OCI-LY3 (cell line): Measurements from ENCODE around the gene CISD1.

Experiments used
- H2AFZ ChIP-seq: fragments of 200-600, 300-600 bp; shearing (Covaris generic); 2 replicates; pipeline ENCODE4 v1.6.0; 2014; ENCODE audit warnings: antibody characterized with exemption, low read depth, low read length
- H3K27ac ChIP-seq: fragments of 200-600, 300-600 bp; sonication (generic); 2 replicates; pipeline ENCODE4 v1.5.1; 2014; ENCODE audit warnings: mild to moderate bottlenecking, low read length, moderate library complexity, mixed read lengths
- H3K27me3 ChIP-seq: fragments of 200-600, 300-600 bp; sonication (generic); 2 replicates; pipeline ENCODE4 v1.6.1; 2014; ENCODE audit warnings: low read depth, low read length, mixed read lengths
- H3K36me3 ChIP-seq: fragments of 200-600, 300-600 bp; sonication (generic); replicated peaks from 2 replicates; pipeline ENCODE3; 2014; ENCODE audit warnings: low read depth, low read length, mixed read lengths
- H3K4me1 ChIP-seq: fragments of 300-600, 200-600 bp; sonication (generic); 2 replicates; pipeline ENCODE4 v1.6.1; 2014; ENCODE audit warnings: low read length, mixed read lengths
- H3K4me2 ChIP-seq: fragments of 200-600, 300-600 bp; sonication (generic); 2 replicates; pipeline ENCODE4 v1.6.1; 2014; ENCODE audit warnings: low read length, mixed read lengths
- H3K4me3 ChIP-seq: fragments of 300-600, 200-600 bp; sonication (generic); 2 replicates; pipeline ENCODE4 v1.5.1; 2014; ENCODE audit warnings: antibody characterized with exemption, mild to moderate bottlenecking, low read length, moderate library complexity
- H3K79me2 ChIP-seq: fragments of 300-600, 200-600 bp; shearing (Covaris generic); 2 replicates; pipeline ENCODE4 v1.6.1; 2014; ENCODE audit warnings: mild to moderate bottlenecking, low read length, mixed read lengths
- H3K9ac ChIP-seq: fragments of 300-600, 200-600 bp; shearing (Covaris generic); 2 replicates; pipeline ENCODE4 v1.6.0; 2014; ENCODE audit warnings: mild to moderate bottlenecking, low read length, moderate library complexity
- H3K9me3 ChIP-seq: fragments of 200-600, 300-600 bp; shearing (Covaris generic); 2 replicates; pipeline ENCODE4 v1.6.1; 2014; ENCODE audit warnings: low read length, mixed read lengths; ENCODE audit not compliant: insufficient read depth
- H4K20me1 ChIP-seq: fragments of 200-600, 300-600 bp; sonication (generic); 2 replicates; pipeline ENCODE4 v1.6.1; 2016; ENCODE audit warnings: low read length, mixed read lengths; ENCODE audit not compliant: insufficient read depth
- CTCF ChIP-seq: fragments of 200-600, 300-600 bp; sonication (generic); IDR thresholded peaks from 2 replicates; pipeline ENCODE4 v1.5.1; 2014; ENCODE audit warnings: antibody characterized with exemption, low read length, low read depth
- EZH2phosphoT487 ChIP-seq: fragments of 200-600 bp; shearing (Covaris generic); IDR thresholded peaks from 2 replicates; pipeline ENCODE4 v1.6.1; 2018; ENCODE audit warnings: antibody characterized with exemption, mixed run types, low read depth

CISD1 gene

DNA sequence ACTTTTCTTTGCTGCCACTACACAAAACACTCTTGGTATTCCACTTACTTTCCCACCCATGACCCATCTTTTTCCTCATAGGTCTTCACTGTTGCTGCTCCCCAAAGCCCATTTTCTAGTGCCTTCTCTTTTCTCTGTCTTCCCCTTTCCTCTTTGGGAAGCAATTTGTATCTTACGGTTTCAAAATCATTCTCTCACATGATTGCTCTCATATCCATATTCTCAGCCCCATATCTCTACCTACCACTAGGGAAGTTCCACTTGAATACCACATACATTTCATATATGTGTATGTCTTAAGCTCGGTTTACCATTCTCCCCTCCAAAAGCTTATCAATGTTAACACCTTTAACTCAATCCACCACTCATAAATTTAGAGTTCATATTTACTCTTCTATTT lies 62.7 kb downstream of the CISD1 start:
- TF ChIP-seq EZH2phosphoT487 (no peak), CTCF (no peak)
- no peaks in the 10 kb centered on the region for H4K20me1 ChIP-seq
- H3K9ac ChIP-seq: no peak overlapping the region
- H3K36me3 ChIP-seq: no peaks in the 10 kb centered on the region
- peaks cover 17% of the 10 kb centered on the region for H3K79me2 ChIP-seq
- no peak overlapping the region for H3K27ac ChIP-seq
- H3K4me3 ChIP-seq: no peak overlapping the region
- H3K4me2 ChIP-seq: no peak overlapping the region
- H3K9me3 ChIP-seq: no peaks in the 10 kb centered on the region
- H3K4me1 ChIP-seq: peaks cover 8% of the 10 kb centered on the region
- no peaks in the 10 kb centered on the region for H3K27me3 ChIP-seq
- H2AFZ ChIP-seq: no peak overlapping the region

- H3K4me2 ChIP-seq: peak within 1 kb of the TSS; percentile 93
- H3K27ac ChIP-seq: no peak within 1 kb of the TSS
- no peaks in the 10 kb centered on the region for H3K36me3 ChIP-seq
- H3K4me1 ChIP-seq: peaks cover 8% of the 10 kb centered on the region
- peak within 1 kb of the TSS; percentile 98 for H2AFZ ChIP-seq
- peak within 1 kb of the TSS; percentile 99 for H3K4me3 ChIP-seq
- H3K9ac ChIP-seq: peak within 1 kb of the TSS; percentile 94
- H3K79me2 ChIP-seq: peaks cover 21% of the 10 kb centered on the region
- H3K9me3 ChIP-seq: no peaks in the 10 kb centered on the region
- TF ChIP-seq CTCF (no peak), EZH2phosphoT487 (no peak)
- H4K20me1 ChIP-seq: no peaks in the 10 kb centered on the region
- H3K27me3 ChIP-seq: no peaks in the 10 kb centered on the region
Observed at GRCh38 chr10:58334817-58335305, 65.9 kb downstream of the CISD1 start, which contains the start of gene UBE2D1. TSS of gene UBE2D1 (plus strand) at chr10:58335006. CDS start at chr10:58335202, 196 bp downstream.

GRCh38 chr10:58335306-58336005 lies 66.5 kb downstream of the CISD1 start:
- no peaks in the 10 kb centered on the region for H4K20me1 ChIP-seq
- peak overlapping the region; percentile 93 for H3K4me2 ChIP-seq
- H3K27ac ChIP-seq: no peak overlapping the region
- peaks cover 8% of the 10 kb centered on the region for H3K4me1 ChIP-seq
- H3K9ac ChIP-seq: peak overlapping the region; percentile 94
- peaks cover 21% of the 10 kb centered on the region for H3K79me2 ChIP-seq
- TF ChIP-seq EZH2phosphoT487: no peak
- no peak for TF ChIP-seq CTCF
- no peaks in the 10 kb centered on the region for H3K9me3 ChIP-seq
- H3K27me3 ChIP-seq: no peaks in the 10 kb centered on the region
- no peaks in the 10 kb centered on the region for H3K36me3 ChIP-seq
- peak overlapping the region; percentile 99 for H3K4me3 ChIP-seq
- H2AFZ ChIP-seq: 0 out of 2 replicates have a peak overlapping the region, but pooled peaks have one; percentile 21

- Histone ChIP-seq H3K4me1 (peaks cover 8% of the 10 kb centered on the region), H3K4me2 (peak overlapping the region; percentile 93), H3K4me3 (peak overlapping the region; percentile 99), H3K9me3 (no peaks in the 10 kb centered on the region), H3K9ac (no peak overlapping the region; the same call in 1 of the 2 replicates), H2AFZ (no peak overlapping the region), H3K36me3 (no peaks in the 10 kb centered on the region), H4K20me1 (no peaks in the 10 kb centered on the region), H3K27ac (no peak overlapping the region), H3K27me3 (no peaks in the 10 kb centered on the region), H3K79me2 (peaks cover 24% of the 10 kb centered on the region)
- TF ChIP-seq CTCF (no peak), EZH2phosphoT487 (no peak)
Observed at GRCh38 chr10:58336242-58336641, 67.3 kb downstream of the CISD1 start.
